HG02943 (cell line): ENCODE results near the gene ADGRA3.
"Not testable (repeated sequence)": the region's sequence is repeated elsewhere in the genome, so short reads cannot be mapped to it uniquely, and the experiment has no call there.

Experiments used
- ATAC-seq: cut with Tn5 transposase; IDR thresholded peaks from one replicate; pipeline ENCODE4 v1.9.1; 2021; ENCODE audit warnings: mild to moderate bottlenecking, low read depth, moderate library complexity; ENCODE audit not compliant: unreplicated experiment

ADGRA3 gene

DNA sequence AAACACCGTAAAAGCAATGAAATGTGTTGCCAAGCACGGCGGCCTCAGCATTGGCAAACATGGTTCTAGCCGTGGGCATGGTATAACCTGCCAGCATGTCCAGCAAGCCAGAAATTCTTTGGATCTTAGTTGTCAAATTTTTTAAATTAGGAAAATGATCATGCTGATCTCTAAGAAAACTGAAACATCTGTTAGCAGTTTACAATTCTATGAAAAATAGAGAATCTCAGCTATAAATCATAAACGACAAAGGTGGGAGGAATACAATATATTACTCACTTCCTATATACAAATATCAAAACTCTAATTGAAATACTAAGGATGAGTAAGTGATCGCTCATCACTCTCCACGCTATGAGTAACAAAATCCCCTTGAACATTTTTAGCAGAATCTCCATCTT is 130.3 kb downstream of the ADGRA3 start:
- no peak for ATAC-seq

DNA sequence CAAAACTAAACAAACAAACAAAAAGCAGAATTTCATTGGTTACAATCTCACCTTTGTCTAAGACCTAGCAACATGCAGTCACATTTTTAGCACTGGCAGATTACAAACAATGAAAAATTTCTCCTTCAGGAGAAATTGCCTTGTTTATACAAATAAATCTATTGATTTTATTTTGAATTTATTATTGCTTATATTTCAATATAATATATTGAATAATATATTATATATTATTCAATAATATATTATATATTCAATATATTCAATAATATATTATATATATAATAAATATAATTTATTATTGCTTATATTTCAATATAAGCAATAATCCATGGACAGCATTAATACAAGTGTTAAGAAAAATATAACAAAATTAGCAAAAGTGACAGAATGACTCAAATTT is 131.7 kb downstream of the ADGRA3 start:
- no peak for ATAC-seq

DNA sequence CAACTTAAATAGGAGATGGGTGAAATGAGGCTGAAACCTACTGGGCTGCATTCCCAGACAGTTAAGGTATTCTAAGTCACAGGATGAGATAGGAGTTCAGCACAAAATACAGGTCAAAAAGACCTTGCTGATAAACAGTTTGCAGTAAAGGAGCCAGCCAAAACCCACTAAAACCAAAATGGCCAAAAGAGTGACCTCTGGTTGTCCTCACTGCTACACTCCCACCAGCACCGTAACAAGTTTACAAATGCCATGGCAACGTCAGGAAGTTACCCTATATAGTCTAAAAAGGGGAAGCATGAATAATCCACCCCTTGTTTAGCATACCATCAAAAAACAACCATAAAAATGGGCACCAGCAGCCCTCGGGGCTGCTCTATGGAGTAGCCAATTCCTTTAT is 133.7 kb downstream of the ADGRA3 start:
- not testable (repeated sequence) for ATAC-seq

DNA sequence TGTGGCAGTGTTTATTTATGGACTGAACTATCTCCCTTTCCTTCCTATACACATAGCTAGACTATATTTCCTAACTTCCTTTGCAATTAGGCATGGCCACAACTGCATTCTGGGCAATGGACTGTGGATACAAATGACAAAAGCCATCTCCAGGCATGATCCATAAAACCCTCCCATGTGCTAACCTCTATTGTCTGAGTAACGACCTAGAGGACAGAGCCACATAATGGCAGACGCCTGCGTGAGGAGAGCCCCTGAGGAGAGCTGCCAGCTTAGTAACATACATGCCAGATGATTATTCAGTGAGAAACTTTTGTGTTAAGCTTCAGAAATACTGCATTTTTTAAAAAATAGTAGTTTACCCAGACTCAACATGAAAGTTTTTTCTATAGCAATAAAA is 142.9 kb downstream of the ADGRA3 start:
- ATAC-seq: no peak

DNA sequence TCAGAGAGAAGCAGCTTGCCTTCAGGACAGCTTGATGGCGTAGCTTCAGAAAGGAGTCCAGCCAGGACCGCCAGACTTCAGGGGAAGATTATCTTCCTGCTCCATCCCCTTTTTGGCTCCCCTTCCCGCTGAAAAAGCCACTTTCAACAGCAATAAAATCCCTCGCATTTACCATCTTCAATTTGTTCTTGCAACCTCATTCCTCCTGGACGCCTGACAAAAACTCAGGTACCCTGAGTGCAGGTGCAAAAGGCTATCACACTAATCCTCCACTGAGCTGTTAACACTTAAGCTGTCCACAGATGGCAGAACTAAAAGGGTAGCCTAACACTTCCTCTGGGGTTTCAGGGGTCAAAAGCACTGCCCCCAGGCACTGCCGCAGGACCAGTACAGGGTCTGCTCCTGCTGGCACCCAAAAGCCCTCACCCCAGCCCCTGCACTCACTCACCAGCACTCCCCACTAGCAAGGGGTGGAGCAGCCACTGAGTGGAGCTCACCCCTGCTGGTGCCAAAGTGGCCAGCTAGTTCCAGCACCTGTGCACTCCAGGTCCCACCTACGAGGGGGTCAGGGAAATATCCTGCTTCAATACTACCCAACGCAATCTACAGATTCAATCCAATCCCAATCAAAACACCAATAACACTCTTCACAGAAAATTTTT is 145.8 kb downstream of the ADGRA3 start:
- ATAC-seq: no peak

DNA sequence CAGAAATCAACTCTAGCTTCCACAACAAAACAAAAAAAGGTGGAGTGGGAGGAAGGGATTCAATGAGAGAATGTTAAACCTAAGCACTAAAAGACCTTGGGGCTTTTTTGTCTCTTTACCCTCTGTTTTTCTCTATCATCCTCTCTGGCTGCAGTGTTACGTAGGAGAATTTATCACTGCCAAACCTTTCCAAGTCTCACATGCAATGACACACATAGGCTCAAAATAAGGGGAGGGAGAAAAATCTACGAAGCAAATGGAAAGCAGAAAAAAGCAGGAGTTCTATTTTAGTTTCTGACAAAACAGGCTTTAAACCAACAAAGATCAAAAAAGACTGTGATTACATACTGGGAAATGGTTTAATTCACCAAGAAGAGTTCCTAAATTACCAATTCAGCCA is 152.1 kb downstream of the ADGRA3 start:
- ATAC-seq: no peak

DNA sequence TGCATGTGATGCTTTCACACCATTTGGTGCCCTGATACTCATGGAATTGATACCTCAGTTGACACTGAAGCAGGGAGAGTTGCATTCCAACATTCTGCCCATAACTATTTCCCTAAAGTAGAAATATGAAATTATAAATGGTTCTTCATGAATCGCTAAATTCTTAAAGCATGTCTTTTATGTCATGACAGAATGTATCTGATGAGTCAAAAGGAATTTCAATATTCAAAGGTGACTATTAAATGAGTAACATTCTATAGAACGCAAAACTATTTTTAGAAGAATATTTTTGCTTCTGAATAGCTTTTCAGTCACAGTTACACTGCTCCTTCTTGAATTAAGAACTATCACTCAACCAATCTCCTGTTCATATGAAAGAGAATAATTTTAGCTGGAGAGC is 152.8 kb downstream of the ADGRA3 start:
- ATAC-seq: no peak

GRCh38 chr4:22356987-22357596 is 158.8 kb downstream of the ADGRA3 start:
- ATAC-seq: no peak

DNA sequence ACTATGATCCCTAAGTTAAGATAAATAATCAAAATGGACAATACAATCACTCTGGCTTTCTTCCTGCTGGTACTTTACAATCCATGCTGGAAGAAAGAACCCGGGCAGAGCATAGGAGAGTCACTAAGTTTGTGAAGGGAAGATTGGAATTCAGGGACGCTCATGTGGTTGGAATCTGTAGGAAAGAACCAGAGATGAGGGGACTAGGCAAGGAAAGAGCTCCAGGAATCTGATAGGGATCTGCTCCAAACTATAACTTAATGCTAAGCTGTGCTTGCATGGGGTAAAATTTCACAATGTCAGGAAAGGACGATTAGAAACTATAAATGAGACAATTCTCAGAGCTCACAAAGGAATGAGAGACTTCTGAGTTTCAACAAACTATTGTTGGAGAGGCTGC is 167.5 kb downstream of the ADGRA3 start:
- ATAC-seq: no peak

- ATAC-seq: no peak
Measured at GRCh38 chr4:22345678-22346077, 170.2 kb downstream of the ADGRA3 start.

- no peak for ATAC-seq
Measured at GRCh38 chr4:22345055-22345454, 170.8 kb downstream of the ADGRA3 start.

DNA sequence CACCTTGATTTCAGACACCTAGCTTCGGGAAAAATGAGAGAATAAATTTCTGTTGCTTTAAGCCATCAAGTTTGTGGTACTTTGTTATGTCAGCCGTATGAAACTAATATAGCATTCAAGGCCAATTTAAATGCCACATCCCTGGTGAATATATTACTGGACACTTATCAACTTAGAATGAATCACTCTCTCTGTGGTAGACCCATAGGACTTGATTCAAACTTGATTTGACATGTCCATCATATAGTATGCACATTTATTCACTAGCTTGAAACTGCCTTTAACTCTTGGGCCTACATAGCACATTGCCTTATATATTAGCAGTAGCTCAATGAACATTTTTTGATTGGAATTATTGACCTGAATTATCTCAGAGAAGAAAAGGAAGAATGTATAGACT is 172.3 kb downstream of the ADGRA3 start:
- ATAC-seq: no peak

DNA sequence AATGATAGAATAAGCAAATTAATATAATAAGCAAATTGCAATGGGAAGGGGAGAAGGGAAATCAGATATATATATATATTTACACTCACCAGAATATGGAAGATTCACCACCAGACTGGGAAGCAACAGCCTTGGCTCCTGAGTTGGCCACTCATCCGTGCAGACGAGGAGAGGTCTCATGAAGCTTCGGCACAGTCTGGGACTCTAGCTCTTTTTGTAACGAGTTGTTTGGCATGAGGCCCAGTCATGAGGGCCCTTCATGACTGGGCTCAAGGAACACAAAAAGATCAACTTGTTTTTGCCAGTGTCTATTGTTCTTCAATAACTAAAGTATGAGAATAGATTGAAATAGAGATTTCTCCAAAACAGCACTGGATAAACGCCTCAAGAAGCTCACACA is 176.4 kb downstream of the ADGRA3 start:
- no peak for ATAC-seq

- no peak for ATAC-seq
Measured at GRCh38 chr4:22338796-22339195, 177.1 kb downstream of the ADGRA3 start.
